Sciatic nerve (tissue), 2 donors: ENCODE data around the gene NDUFB7. TPM values are rescaled to one million over a fixed set of nuclear protein-coding genes. Genes with fewer than 3 reads are reported as not detected.
"Not testable (repeated sequence)": the region's sequence is repeated elsewhere in the genome, so short reads cannot be mapped to it uniquely, and the experiment has no call there.

Experiments
- ATAC-seq: fragments of 200-7000 bp; cut with Tn5 transposase; one replicate; pipeline ENCODE4 v1.9.1; 2020; ENCODE audit warnings: mild to moderate bottlenecking, moderate library complexity
- DNase-seq: peaks from one replicate; pipeline ENCODE4 v3.0.0-alpha.2; 2020; ENCODE audit warnings: low spot score
- intact Hi-C: fragments of 100-400 bp; cut with DNase I; formaldehyde crosslinking; loops from one replicate; pipeline ENCODE4 v1.14.2; 2022
- total RNA-seq: library from RNA; stranded (reverse); fragmentation: NEBNext Ultra II Directional; extraction: Animal tissue kit (Norgen Biotek cat#: 25700); gene quantifications from one replicate; pipeline ENCODE4 v1.2.1, GENCODE V29; 2021
- donor health status: DM: no; HTN: no; CAD: no.
- donor health status: DM: no; HTN: no; CAD: no.

NDUFB7 gene
- total RNA-seq, 1 donor from 2014 or later: 130 TPM

DNA sequence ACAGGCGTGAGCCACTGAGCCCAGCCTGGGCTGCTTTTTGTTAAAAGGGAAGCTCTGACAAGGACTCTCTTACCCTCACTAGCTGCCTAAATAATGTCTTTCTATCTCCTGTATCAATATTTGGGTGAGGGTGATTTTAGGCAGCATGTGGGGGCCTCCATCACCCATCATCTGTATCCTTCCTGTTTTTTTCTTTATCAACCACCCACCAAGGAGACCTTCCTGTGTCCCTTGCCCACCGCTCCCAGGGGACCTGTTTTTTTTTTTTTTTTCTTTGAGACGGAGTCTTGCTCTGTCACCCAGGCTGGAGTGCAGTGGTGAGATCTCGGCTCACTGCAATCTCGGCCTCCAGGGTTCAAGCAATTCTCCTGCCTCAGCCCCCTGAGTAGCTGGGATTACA, 5.4 kb upstream of the NDUFB7 start:
- DNase-seq: no peak
- no peak for ATAC-seq
- intact Hi-C loops: no loop called here

GRCh38 chr19:14576363-14576762, 4.5 kb upstream of the NDUFB7 start:
- intact Hi-C loops: no loop called here
- DNase-seq (no peak), ATAC-seq (no peak)

DNA sequence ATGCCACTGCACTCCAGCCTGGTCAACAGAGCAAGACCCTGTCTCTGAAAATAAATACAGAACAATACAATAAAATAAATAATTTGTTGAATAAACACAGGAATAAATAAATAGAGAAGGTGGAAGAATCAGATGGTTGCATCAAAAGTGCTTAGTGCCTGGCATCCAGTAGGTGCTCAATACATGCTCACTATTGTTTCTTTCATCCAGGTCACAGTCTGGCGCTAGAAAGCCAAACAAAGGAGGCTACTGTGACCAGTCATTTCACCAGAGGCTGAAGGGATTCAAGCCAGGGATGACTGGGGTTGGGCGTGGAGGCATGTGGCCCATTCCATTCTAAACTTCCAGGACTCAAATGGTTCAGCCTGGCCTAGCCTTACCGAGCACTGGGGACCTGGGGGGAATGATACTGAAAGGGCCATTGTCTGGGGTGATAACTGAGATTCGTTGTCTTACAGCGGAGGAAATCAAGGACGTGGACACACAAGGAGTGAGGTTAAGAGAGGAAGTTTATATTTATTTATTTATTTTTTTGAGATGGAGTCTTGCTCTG, 3.6 kb upstream of the NDUFB7 start:
- ATAC-seq (no peak), DNase-seq (no peak)
- intact Hi-C loops: no loop called here

DNA sequence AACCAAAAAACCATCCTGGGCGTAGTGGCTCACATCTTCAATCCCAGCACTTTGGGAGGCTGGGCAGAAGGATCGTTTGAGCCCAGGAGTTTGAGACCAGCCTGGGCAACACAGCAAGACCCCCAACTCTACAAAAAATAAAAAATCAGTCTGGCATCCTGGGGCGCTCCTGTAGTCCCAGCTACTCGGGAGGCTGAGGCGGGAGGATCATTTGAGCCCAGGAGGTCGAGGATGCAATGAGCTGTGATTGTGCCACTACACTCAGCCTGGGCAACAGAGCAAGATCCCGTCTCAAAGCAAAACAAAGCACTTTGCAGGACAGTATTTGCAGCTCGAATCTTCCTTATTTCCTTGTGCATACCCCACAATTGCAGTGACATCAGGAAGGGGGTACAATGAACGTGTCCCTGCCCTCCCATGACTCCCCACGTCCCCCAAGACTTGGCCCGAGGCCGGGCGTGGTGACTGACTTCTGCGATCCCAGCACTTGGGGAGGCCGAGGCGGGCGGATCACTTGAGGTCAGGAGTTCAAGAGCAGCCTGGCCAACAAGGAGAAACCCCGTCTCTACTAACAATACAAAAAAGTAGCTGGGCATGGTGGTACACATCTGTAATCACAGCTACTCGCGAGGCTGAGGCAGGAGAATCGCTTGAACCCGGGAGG, 870 bp downstream of the NDUFB7 start:
- DNase-seq (no peak), ATAC-seq (no peak)
- intact Hi-C loops: no loop called here

DNA sequence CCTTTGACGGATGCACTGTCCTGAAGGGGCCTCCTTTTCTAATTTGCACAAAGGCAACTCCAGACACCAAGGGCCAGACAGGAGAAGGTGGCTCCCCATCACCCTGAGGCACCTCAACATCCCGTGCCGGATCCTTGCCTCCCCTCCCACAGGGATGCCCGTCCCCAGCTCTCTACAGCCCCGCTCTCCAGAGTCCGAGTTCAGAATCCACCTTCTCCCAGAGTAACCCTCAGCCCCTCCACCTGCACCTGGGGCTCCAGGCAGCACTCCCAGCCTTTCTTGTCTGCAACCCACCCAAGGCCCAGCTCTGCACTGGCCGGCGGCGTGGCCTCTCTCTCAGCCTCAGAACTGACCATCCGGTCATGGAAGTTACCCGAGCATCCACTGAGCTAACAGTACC, 4.8 kb downstream of the NDUFB7 start:
- DNase-seq: no peak
- intact Hi-C loops: no loop called here
- no peak for ATAC-seq

GRCh38 chr19:14566712-14567077, 5.2 kb downstream of the NDUFB7 start:
- intact Hi-C loops: no loop called here
- no peak for ATAC-seq
- DNase-seq: no peak

- intact Hi-C loops: no loop called here
- ATAC-seq: no peak
- DNase-seq: no peak
Observed at GRCh38 chr19:14565765-14566711, 5.8 kb downstream of the NDUFB7 start.

DNA sequence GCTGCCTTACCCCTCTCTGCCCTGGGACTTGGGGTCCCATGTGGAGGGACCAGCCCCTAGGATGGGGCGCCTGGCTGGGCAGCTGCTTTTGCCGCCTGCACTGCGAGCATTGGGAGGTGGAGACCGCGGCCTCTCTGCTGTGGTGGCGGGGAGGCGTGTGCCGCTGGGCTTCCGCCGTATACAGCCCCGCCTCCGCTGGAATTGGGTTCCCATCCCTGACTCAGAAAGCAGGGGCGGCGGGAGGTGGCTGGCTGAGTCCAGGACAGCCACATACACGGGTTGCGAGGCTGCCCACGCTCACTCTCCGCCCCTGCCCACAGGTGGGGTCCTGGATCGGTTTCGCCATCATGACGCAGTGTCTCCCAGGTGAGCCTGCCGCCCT, 6.6 kb downstream of the NDUFB7 start:
- DNase-seq (no peak), ATAC-seq (no peak)
- intact Hi-C loops: no loop called here

DNA sequence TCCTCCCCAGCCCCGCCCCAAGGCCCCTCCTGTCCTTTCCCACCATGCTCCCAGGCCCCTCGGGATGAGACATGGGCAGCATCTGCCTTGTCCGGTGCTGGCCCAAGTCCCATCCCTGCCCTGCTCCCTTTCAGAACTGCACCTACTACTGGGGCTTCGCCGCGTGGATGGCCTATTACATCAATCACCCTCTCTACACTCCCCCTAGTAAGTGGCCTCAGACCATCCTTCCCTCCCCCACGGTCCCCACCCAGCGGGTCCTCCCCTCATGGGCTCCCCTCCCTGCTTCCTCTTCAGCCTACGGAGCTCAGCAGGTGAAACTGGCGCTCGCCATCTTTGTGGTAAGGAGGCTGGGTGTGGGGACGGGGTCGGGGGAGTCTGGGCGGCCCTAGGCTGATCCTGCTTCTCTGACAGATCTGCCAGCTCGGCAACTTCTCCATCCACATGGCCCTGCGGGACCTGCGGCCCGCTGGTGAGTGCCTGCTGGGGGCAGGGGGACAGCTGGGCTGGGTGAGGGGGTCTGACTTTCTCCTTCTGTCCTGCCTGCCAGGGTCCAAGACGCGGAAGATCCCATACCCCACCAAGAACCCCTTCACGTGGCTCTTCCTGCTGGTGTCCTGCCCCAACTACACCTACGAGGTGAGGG, 7.1 kb downstream of the NDUFB7 start:
- ATAC-seq, DNase-seq, intact Hi-C loops: not testable (repeated sequence)

GRCh38 chr19:14563989-14564651, 7.7 kb downstream of the NDUFB7 start:
- intact Hi-C loops: no loop called here
- ATAC-seq: peak; percentile 5

DNA sequence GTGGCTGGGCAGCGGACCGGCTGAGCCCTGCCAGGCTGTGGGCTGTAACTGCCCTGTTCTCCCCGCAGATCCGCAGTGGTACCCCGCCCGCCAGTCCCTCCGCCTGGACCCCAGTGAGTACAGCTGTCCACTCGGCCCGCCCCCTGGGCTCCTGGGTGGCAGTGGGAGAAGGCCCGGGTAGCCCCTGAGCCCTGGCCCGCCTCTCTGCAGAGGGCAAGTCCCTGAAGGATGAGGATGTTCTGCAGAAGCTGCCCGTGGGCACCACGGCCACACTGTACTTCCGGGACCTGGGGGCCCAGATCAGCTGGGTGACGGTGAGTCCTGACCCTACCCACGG, 8.3 kb downstream of the NDUFB7 start:
- intact Hi-C loops: no loop called here
- ATAC-seq: no peak

More at GRCh38 chr19:14563989-14564651, 7.7 kb downstream of the NDUFB7 start:
- DNase-seq: no peak

DNA sequence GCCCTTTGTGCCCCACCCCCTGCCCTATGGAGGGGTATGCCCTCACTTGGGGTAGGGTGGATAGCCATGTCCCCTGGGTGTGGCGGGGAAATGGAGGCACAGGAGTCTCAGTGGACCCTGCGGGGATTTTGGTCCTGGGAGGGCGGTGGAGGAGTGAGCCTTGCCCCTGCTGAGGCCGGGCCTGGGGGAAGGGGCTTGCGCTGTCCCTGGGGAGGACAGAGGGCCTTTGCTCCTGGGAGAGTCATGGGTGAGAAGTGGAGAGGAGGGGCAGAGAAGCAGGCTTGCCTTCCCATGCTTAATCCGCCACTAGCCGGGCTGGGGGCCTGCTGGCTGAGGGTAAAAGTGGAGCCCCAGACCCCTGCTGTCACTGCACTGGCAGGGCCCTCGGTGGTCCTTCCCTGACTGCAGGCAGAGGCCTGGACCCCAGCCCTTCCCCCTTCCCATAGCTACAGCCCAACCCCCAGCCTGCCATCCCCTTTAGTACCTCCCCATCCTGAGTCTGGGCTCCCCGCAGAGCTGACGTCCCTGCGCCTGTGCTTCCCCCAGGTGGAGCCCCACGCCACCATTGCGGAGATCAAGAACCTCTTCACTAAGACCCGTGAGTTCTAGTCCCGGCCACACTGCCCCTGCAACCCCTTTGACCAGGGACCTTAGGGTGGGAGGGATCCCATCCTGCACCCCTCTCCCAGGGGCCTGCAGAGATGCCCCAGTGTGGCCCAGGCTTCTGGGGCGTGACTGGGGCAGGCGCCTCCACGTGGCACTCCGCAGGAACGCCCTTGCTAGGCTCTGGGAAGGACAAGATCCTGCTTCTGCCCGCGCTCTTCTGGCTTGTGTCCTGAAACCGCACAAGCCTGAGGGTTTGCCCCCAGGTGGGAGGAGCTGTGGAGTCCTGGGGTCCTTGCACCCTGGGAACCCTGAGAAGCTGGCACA, 8.9 kb downstream of the NDUFB7 start:
- intact Hi-C loops: no loop called here
- DNase-seq (no peak), ATAC-seq (no peak)

More for the DNA sequence above, 8.3 kb downstream of the NDUFB7 start:
- DNase-seq: no peak

- intact Hi-C loops: no loop called here
- DNase-seq (no peak), ATAC-seq (peak; percentile 56)
Observed at GRCh38 chr19:14561847-14562351, 10.0 kb downstream of the NDUFB7 start.

DNA sequence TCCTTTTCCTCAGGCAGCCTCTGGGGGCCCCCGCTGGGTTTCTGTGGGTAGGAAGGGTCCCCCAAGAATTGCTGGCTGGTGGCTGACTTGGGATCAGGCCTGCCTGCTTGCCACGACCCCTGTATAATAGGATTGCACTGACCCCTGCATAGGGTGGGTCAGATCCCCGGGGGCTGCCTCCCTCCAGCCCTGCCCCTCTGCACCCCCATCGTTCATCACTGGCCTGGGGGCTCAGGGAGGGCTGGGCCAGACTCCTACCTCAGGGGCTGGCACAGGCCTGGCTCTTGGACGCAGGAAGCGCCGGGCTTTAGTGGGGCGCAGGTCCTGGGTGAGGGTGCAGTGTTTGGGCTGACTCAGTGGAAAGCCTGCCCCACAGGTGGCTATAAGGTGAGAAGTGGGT, 10.6 kb downstream of the NDUFB7 start:
- no peak for DNase-seq
- intact Hi-C loops: no loop called here
- no peak for ATAC-seq

DNA sequence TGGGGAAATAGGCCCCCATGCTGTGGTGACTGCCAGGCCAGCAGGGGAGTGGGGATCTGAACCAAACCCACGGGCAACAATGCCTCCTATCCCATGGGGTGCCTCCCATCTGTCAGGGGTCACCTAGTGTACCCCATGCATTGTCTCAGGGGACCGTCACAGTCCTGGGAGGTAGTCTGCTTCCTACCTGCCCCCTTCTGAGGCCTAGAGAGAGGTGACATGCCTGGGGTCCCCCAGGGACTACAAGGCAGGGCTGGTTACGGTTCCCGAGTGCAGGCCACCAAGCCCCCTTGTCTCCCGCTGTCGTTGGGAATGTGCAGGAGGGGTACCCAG, 11.1 kb downstream of the NDUFB7 start:
- DNase-seq (no peak), ATAC-seq (no peak)
- intact Hi-C loops: no loop called here

- intact Hi-C loops: no loop called here
Observed at GRCh38 chr19:14559916-14560775, 11.7 kb downstream of the NDUFB7 start.

DNA sequence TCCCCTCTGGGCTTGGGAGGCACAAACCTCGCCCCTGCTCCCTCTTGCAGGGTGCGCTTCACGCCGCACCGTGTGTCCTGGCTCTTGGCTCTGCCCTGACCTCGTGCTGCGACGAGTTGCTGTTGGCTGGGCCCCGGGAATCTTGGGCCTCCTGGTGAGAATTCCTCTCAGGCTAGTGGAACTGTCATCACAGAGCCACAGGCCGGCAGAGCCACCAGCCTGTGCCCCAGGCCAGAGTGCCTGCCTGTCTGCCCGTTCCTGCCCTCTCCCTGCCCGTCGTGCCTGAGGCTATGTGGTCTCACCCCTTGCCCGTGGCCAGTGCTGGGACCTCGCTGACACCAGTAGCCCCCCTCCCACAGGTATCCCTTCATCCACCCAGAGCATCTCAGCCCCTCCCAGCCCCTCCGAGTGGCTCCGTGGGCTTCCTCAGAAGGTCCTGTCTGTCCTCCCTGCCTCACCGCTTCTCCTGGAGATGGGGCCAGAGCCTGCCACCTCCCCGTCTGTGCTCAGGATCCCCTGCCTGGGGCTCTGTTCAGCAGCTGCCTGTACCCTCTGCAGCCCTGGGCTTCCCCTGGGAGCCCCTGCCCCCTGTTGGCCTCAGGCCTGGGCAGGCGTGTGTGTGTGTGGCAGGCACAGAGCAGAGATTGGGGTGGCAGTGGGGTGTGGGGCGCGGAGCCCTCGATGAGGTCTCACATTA, 13.3 kb downstream of the NDUFB7 start:
- DNase-seq (no peak), ATAC-seq (no peak)
- intact Hi-C loops: no loop called here

More at GRCh38 chr19:14559916-14560775, 11.7 kb downstream of the NDUFB7 start:
- ATAC-seq (no peak), DNase-seq (no peak)
